Right lobe of liver (tissue), 4 donors: ENCODE results near the gene CACNA1E.

ENCODE experiments used
- CTCF ChIP-seq, 4 donors: fragments of 200-600 bp in 3 of 4; fragments of 450-650 bp in 1 of 4; IDR thresholded peaks; one replicate each; pipeline versions ENCODE4 v1.5.1 to v1.8.0; 2016 to 2022; ENCODE audit warnings: antibody characterized with exemption in 4 of 4, mild to moderate bottlenecking in 2 of 4
- POLR2A ChIP-seq: fragments of 450-650 bp; IDR thresholded peaks from one replicate; pipeline ENCODE4 v1.6.1; 2017; ENCODE audit warnings: antibody characterized with exemption, mild to moderate bottlenecking
- donor health status: DM: no; HTN: no; CAD: no.
- donor health status: DM: no; HTN: no; CAD: no.
- donor health status: DM: no; HTN: yes; CAD: no.

- TF ChIP-seq CTCF (IDR thresholded peaks at IDR 0.05) (no peak), POLR2A (no peak)
Observed at GRCh38 chr1:181818459-181818858, 335.1 kb downstream of the CACNA1E start.
